Adrenal gland (tissue), 12 donors: ENCODE measurements around the gene CASS4. TPM values are rescaled to one million over a fixed set of nuclear protein-coding genes. Genes with fewer than 3 reads are reported as not detected.
A peak's percentile ranks its signal among the peaks of the same experiment; 100 is the strongest.

ENCODE experiments used
- DNase-seq, 7 donors: peaks; one replicate each; pipeline ENCODE4 v3.0.0-alpha.2; 2019 to 2020
- H3K27ac ChIP-seq, 5 donors: fragments of 200-600 bp; sonication (generic) in 4 of 5; 1 replicate in 3 of 5; 2 replicates in 2 of 5; pipeline versions ENCODE4 v1.5.1 to v1.8.0; 2016 to 2020; ENCODE audit warnings: mild to moderate bottlenecking in 1 of 5
- H3K27me3 ChIP-seq: fragments of 200-600 bp; 2 replicates; pipeline ENCODE4 v1.8.0; 2021
- H3K36me3 ChIP-seq, 2 donors: fragments of 200-600 bp; replicated peaks in 1 of 2; 1 replicate in 1 of 2; 2 replicates in 1 of 2; pipeline versions ENCODE4 v1.5.1 to v1.8.0; 2018 to 2022
- H3K4me1 ChIP-seq, 2 donors: fragments of 200-600 bp; replicated peaks in 1 of 2; 1 replicate in 1 of 2; 2 replicates in 1 of 2; pipeline versions ENCODE4 v1.5.1 to v1.8.0; 2018 to 2021
- H3K4me3 ChIP-seq, 4 donors: fragments of 200-600 bp; sonication (generic) in 3 of 4; one replicate each; pipeline ENCODE4 v1.5.1; 2016 to 2018
- H3K9me3 ChIP-seq, 3 donors: fragments of 200-600 bp; sonication (generic) in 1 of 3; replicated peaks in 1 of 3; 1 replicate in 2 of 3; 2 replicates in 1 of 3; pipeline versions ENCODE4 v1.5.1 to v1.8.0; 2016 to 2021
- POLR2A ChIP-seq, 2 donors: fragments of 450-650 bp; IDR thresholded peaks; one replicate each; pipeline ENCODE4 v1.6.1; 2017; ENCODE audit warnings: antibody characterized with exemption in 2 of 2, mild to moderate bottlenecking in 2 of 2, moderate library complexity in 1 of 2
- WGBS, 4 donors: extraction: QIAGEN DNeasy Blood & Tissue Kit in 2 of 4; methylation state at CpG; one replicate each; pipeline versions ENCODE4 v1.1.5 to v1.1.7; 2013 to 2017; 5-methylcytosine and 5-hydroxymethylcytosine counted together
- intact Hi-C, 2 donors: fragments of 100-400 bp; cut with DNase I; formaldehyde crosslinking; loops; one replicate each; pipeline versions ENCODE4 v1.14.1 to v1.15.0; 2022 to 2023
- polyA plus RNA-seq, 3 donors: library from polyadenylated mRNA; stranded (reverse); fragments of 200-250 nt in 2 of 3; fragments of 350-450 nt in 1 of 3; fragmentation: Illumina TruSeq in 1 of 3; extraction: RNeasy Lipid Tissue Mini Kit (QIAGEN cat#74804) in 1 of 3; gene quantifications; one replicate each; pipeline ENCODE4 v1.2.3, GENCODE V29; 2013 to 2014
- total RNA-seq, 9 donors: library from RNA; depleted of rRNA in 4 of 9; stranded (reverse); fragments of >200 nt in 4 of 9; fragments of 120-200 nt in 1 of 9; fragmentation: NEBNext Ultra II Directional in 1 of 9; extraction: Animal tissue kit (Norgen Biotek cat#: 25700) in 1 of 9; gene quantifications; one replicate each; pipeline versions ENCODE4 v1.1.0 to v1.2.4, GENCODE V29; 2013 to 2023
- TF ChIP-seq, protein P1 (sequence below), 6 experiments: fragments of 450-650 bp in 4 of 6; fragments of 200-600 bp in 2 of 6; sonication (generic) in 1 of 6; IDR thresholded peaks; 1 replicate in 5 of 6; 2 replicates in 1 of 6; pipeline versions ENCODE4 v1.5.1 to v1.8.0; 2016 to 2021; ENCODE audit warnings: antibody characterized with exemption in 6 of 6, mild to moderate bottlenecking in 2 of 6, moderate library complexity in 1 of 6
- donor health status: healthy with polysubstance abuse.
- donor health status: Bipolar disorder and iron deficiency.
- donor health status: DM: yes; HTN: yes; CAD: no.
- donor health status: DM: no; HTN: no; CAD: no.
- donor health status: DM: no; HTN: no; CAD: no.
- donor health status: DM: yes; HTN: yes; CAD: no.

Gene CASS4
- total and polyA plus RNA-seq, 12 donors, result 0.37 to 4.7 (median 1.4) TPM

DNA sequence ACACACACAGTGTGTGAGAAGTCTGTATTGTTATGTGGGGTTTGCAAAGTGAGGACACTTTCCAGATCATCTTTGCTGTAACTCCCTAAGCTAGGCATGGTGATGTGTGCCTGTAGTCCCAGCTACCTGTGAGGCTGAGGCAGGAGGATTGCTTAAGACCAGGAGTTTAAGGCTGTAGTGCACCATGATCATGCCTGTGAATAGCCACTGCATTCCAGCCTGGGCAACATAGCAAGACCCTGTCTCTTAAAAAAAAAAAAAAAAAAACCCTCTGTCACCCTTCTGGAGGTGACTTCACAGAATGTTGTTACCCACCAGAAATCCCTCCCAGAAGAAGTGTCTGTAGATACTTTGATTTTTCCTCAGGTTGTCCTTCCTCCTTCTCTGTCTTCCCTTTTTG lies 14.9 kb downstream of the CASS4 start:
- intact Hi-C loops, result no loop called here
- Histone ChIP-seq H3K9me3 (no peaks in the 10 kb centered on the region), H3K4me3 (no peak overlapping the region), H3K4me1 (peaks cover 0 to 4% of the 10 kb centered on the region in 2 donors), H3K27me3 (no peaks in the 10 kb centered on the region), H3K27ac (no peak overlapping the region), H3K36me3 (no peaks in the 10 kb centered on the region)
- no peak for DNase-seq
- TF ChIP-seq, protein P1, sequence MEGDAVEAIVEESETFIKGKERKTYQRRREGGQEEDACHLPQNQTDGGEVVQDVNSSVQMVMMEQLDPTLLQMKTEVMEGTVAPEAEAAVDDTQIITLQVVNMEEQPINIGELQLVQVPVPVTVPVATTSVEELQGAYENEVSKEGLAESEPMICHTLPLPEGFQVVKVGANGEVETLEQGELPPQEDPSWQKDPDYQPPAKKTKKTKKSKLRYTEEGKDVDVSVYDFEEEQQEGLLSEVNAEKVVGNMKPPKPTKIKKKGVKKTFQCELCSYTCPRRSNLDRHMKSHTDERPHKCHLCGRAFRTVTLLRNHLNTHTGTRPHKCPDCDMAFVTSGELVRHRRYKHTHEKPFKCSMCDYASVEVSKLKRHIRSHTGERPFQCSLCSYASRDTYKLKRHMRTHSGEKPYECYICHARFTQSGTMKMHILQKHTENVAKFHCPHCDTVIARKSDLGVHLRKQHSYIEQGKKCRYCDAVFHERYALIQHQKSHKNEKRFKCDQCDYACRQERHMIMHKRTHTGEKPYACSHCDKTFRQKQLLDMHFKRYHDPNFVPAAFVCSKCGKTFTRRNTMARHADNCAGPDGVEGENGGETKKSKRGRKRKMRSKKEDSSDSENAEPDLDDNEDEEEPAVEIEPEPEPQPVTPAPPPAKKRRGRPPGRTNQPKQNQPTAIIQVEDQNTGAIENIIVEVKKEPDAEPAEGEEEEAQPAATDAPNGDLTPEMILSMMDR (IDR thresholded peaks at IDR 0.05), result no peak
- no peak for TF ChIP-seq POLR2A (IDR thresholded peaks at IDR 0.05)

DNA sequence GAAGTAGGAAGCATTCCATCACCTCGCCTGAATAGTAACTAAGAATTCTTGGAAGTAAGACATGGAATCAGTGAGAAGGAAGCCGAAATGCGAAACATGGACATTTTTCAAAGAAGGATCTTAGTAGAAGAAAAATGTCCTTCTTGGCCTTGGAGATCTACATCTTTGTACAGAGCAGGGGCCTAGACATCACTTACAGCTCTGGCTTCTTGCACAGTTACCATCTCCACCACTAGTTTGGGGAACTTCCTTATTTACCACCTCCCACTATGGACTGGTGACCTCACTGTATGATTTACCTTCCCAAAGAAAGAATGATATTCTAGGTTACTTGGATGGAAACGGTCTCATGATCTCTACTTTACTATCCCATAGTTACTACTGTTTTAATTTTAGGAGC lies 15.7 kb downstream of the CASS4 start:
- intact Hi-C loops, result no loop called here
- no peak overlapping the region for H3K4me3 ChIP-seq
- DNase-seq, result peak in 1 of 7 donors; percentile 3
- H3K27ac ChIP-seq, result no peak overlapping the region
- no peaks in the 10 kb centered on the region for H3K36me3 ChIP-seq
- no peaks in the 10 kb centered on the region for H3K9me3 ChIP-seq
- WGBS, 4 donors, result 68 to 78% (median 74%) methylated on average over 4 of the region's 4 CpGs
- no peaks in the 10 kb centered on the region for H3K4me1 ChIP-seq
- H3K27me3 ChIP-seq, result no peaks in the 10 kb centered on the region
- TF ChIP-seq, protein P1 (IDR thresholded peaks at IDR 0.05), result no peak
- TF ChIP-seq POLR2A (IDR thresholded peaks at IDR 0.05), result no peak

DNA sequence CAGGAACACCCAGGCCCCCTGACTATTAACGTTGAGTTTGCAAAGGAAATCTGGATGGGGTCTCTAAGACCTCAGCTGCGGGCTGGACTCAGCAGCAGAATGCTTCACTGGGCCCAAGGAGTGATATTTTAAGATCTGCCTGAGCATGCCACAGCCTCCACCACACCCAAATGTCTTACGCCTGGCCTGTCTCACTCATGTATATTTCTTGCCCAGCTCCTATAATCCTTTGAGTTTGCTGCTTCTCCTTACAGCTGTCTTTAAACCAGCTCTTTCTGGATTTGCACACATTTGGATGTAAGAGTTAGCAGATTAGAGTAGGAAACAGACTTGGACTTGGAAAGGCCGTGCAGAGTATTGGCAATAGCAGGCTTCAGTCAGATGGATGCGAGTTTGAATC lies 16.4 kb downstream of the CASS4 start:
- H3K4me3 ChIP-seq, result no peak overlapping the region
- no peaks in the 10 kb centered on the region for H3K36me3 ChIP-seq
- no peaks in the 10 kb centered on the region for H3K27me3 ChIP-seq
- no peaks in the 10 kb centered on the region for H3K4me1 ChIP-seq
- intact Hi-C loops, result no loop called here
- TF ChIP-seq, protein P1 (IDR thresholded peaks at IDR 0.05), result no peak
- TF ChIP-seq POLR2A (IDR thresholded peaks at IDR 0.05), result no peak
- WGBS, 4 donors, result 79 to 88% (median 85%) methylated on average over 5 of the region's 5 CpGs
- H3K27ac ChIP-seq, result no peak overlapping the region
- H3K9me3 ChIP-seq, result no peaks in the 10 kb centered on the region
- peak in 1 of 7 donors; percentile 28 for DNase-seq

DNA sequence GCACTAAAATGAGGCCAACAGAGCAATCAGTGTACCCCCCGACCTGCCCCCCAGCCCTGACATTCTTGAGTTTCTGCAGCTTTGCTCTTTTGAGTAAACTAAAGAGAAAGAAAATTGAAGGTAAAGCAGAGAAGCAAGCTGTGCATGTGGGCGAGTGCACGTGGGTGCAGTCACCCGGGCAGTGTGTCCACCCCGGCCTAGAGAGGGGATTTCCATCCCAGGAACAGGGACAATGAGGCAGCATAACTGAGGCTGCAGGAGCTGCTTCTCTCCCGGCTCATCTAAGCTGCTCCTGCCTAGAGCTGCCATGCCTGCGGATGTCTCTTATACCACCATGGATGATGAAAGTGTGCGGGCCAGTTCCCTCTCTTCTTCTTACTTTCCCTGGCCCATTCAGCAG lies 16.8 kb downstream of the CASS4 start:
- no peaks in the 10 kb centered on the region for H3K4me1 ChIP-seq
- TF ChIP-seq POLR2A (IDR thresholded peaks at IDR 0.05), result no peak
- TF ChIP-seq, protein P1 (IDR thresholded peaks at IDR 0.05), result no peak
- H3K4me3 ChIP-seq, result no peak overlapping the region
- no peaks in the 10 kb centered on the region for H3K27me3 ChIP-seq
- DNase-seq, result peak in 2 of 7 donors; percentile 4 to 37
- H3K9me3 ChIP-seq, result no peaks in the 10 kb centered on the region
- no peak overlapping the region for H3K27ac ChIP-seq
- intact Hi-C loops, result no loop called here
- WGBS, 4 donors, result 63 to 80% (median 78%) methylated on average over 8 of the region's 8 CpGs
- no peaks in the 10 kb centered on the region for H3K36me3 ChIP-seq
